ENCODE measurements around the gene ZFHX3. TPM values are rescaled to one million over a fixed set of nuclear protein-coding genes. Genes with fewer than 3 reads are reported as not detected.

The ZFHX3 gene
- total and polyA plus RNA-seq, 8 donors, result 2.5 to 17.6 (median 9.9) TPM

GRCh38 chr16:73056448-73056847 lies 8.5 kb upstream of the ZFHX3 start:
- Histone ChIP-seq H3K9me3 (no peaks in the 10 kb centered on the region), H3K27me3 (no peaks in the 10 kb centered on the region), H3K27ac (peak overlapping the region; percentile 65 to 96 (median 88)), H3K4me3 (peak overlapping the region; percentile 0 to 78 (median 63)), H3K4me1 (peaks cover 14 to 42% (median 26%) of the 10 kb centered on the region in 3 donors), H3K36me3 (no peaks in the 10 kb centered on the region)
- no peak for TF ChIP-seq CTCF (IDR thresholded peaks at IDR 0.05)
- DNase-seq, result no peak
- peak in 2 of 4 donors; percentile 7 to 13 for ATAC-seq
- intact Hi-C loops (cut with DNase I), result no loop called here
- FAIRE-seq, result no peak
- WGBS, 2 donors, result 20 to 21% methylated on average over 7 of the region's 7 CpGs

GRCh38 chr16:73054813-73055482 lies 7.0 kb upstream of the ZFHX3 start:
- TF ChIP-seq CTCF (IDR thresholded peaks at IDR 0.05), result no peak
- H3K27ac ChIP-seq, result peak overlapping the region; percentile 65 to 96 (median 88)
- peaks cover 26 to 49% (median 41%) of the 10 kb centered on the region in 3 donors for H3K4me1 ChIP-seq
- no peaks in the 10 kb centered on the region for H3K36me3 ChIP-seq
- DNase-seq (no peak), ATAC-seq (peak; percentile 5 to 23 (median 14)), FAIRE-seq (no peak)
- intact Hi-C loops (cut with DNase I), result no loop called here
- no peaks in the 10 kb centered on the region for H3K27me3 ChIP-seq
- no peaks in the 10 kb centered on the region for H3K9me3 ChIP-seq
- WGBS, 2 donors, result 5 to 11% methylated on average over 5 of the region's 5 CpGs
- H3K4me3 ChIP-seq, result peak overlapping the region in 2 of 4 donors; percentile 67 to 78

DNA sequence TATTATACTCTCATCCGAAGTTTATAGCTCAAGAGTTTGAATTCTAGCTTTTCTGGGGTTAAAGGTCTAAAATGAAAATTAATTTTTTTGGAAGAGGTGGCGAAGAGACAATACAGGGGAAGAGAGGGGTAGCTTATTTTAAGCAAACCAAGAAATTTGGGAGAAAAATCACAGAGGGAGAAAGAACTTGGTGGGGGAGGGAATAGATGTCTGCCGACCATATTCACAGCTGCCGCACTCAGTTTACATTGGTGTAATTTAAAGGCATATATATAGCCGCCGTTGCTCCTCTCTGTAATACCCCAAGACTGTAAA lies 6.5 kb upstream of the ZFHX3 start:
- Histone ChIP-seq H3K27ac (peak overlapping the region in 3 of 4 donors; percentile 65 to 96 (median 94)), H3K36me3 (no peaks in the 10 kb centered on the region), H3K9me3 (no peaks in the 10 kb centered on the region), H3K27me3 (no peaks in the 10 kb centered on the region), H3K4me1 (peaks cover 26 to 49% (median 46%) of the 10 kb centered on the region in 3 donors), H3K4me3 (peak overlapping the region in 2 of 4 donors; percentile 67 to 78)
- TF ChIP-seq CTCF (IDR thresholded peaks at IDR 0.05), result no peak
- DNase-seq, result no peak
- FAIRE-seq, result no peak
- no peak for ATAC-seq
- WGBS, 2 donors, result 26 to 29% methylated on average over 6 of the region's 6 CpGs
- intact Hi-C loops (cut with DNase I), result no loop called here

DNA sequence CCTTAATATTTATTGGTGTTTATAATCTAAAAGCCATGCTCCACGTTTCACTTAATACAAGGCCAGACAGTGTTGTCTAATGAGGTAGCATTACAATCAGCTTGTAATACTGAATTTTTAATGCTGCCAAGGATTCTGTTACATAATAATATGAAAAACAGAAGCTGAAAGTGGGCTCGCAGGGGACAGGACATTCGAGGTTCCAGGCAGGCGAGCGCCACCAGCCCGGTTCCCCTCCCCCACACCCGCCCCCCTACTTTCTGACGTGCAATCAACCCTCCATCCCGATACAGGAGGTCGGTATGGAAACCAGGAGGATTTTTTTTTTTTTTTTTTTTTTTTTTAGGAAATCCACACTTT lies 6.2 kb upstream of the ZFHX3 start:
- TF ChIP-seq CTCF (IDR thresholded peaks at IDR 0.05), result no peak
- H3K4me3 ChIP-seq, result no peak overlapping the region
- 21 to 29% methylated on average over 10 of the region's 10 CpGs for WGBS, 2 donors
- no peak for FAIRE-seq
- no peak for DNase-seq
- peaks cover 26 to 52% (median 49%) of the 10 kb centered on the region in 3 donors for H3K4me1 ChIP-seq
- intact Hi-C loops (cut with DNase I), result no loop called here
- ATAC-seq, result no peak
- H3K36me3 ChIP-seq, result no peaks in the 10 kb centered on the region
- no peaks in the 10 kb centered on the region for H3K9me3 ChIP-seq
- no peaks in the 10 kb centered on the region for H3K27me3 ChIP-seq
- peak overlapping the region in 3 of 4 donors; percentile 7 to 96 (median 94) for H3K27ac ChIP-seq

- 54 to 67% methylated on average over 16 of the region's 16 CpGs for WGBS, 2 donors
- Histone ChIP-seq H3K27me3 (no peaks in the 10 kb centered on the region), H3K4me1 (peaks cover 26 to 56% (median 55%) of the 10 kb centered on the region in 3 donors), H3K36me3 (no peaks in the 10 kb centered on the region), H3K27ac (peak overlapping the region in 3 of 4 donors; percentile 7 to 96 (median 94)), H3K9me3 (no peaks in the 10 kb centered on the region), H3K4me3 (no peak overlapping the region)
- TF ChIP-seq CTCF (IDR thresholded peaks at IDR 0.05), result no peak
- FAIRE-seq, result no peak
- no peak for ATAC-seq
- intact Hi-C loops (cut with DNase I), result no loop called here
- DNase-seq, result no peak
Observed at GRCh38 chr16:73053364-73054124, 5.6 kb upstream of the ZFHX3 start.
